ENCODE measurements around the gene STK32B. TPM values are rescaled to one million over a fixed set of nuclear protein-coding genes. Genes with fewer than 3 reads are reported as not detected.

The STK32B gene
- total and polyA plus RNA-seq, 2 of the 8 experiments (the other 6 are each of a cell fraction or from before 2014, with no cell fraction given): 2.3 to 2.5 TPM

- no peaks in the 10 kb centered on the region for H3K23me2 ChIP-seq (ENCODE audit: low read depth, low read length)
- FAIRE-seq (no peak), DNase-seq (ENCODE audit: low read depth in 1 of 2, low spot score in 2 of 2) (no peak)
- TF ChIP-seq CTCF (IDR thresholded peaks at IDR 0.05; ENCODE audit: control extremely low read depth in 1 of 3, insufficient read depth in 1 of 3, low read depth in 1 of 3, low read length in 3 of 3): no peak
- no peak for TF ChIP-seq TEAD4 (IDR thresholded peaks at IDR 0.05; ENCODE audit: low read depth, low read length)
- TF ChIP-seq SRF (IDR thresholded peaks at IDR 0.05; ENCODE audit: low read depth, low read length): no peak
- no peak for TF ChIP-seq TAF1 (IDR thresholded peaks at IDR 0.05; ENCODE audit: low read depth, low read length)
- no peak for TF ChIP-seq CREB1 (IDR thresholded peaks at IDR 0.05)
- TF ChIP-seq MAX (IDR thresholded peaks at IDR 0.05): no peak
- no peak for TF ChIP-seq EZH2 (IDR thresholded peaks at IDR 0.05; ENCODE audit: low read depth, low read length, severe bottlenecking)
- TF ChIP-seq BRCA1 (IDR thresholded peaks at IDR 0.05; ENCODE audit: low read depth, low read length): no peak
- TF ChIP-seq ATF2 (IDR thresholded peaks at IDR 0.05; ENCODE audit: low read length): no peak
- TF ChIP-seq PHF8 (conservative IDR thresholded peaks at IDR 0.05; ENCODE audit: low read depth, low read length): no peak
These were observed 421.8 kb downstream of the STK32B start for GRCh38 chr4:5473125-5473524.

More at GRCh38 chr4:5473125-5473524, 421.8 kb downstream of the STK32B start:
- no peak overlapping the region for H3K56ac ChIP-seq (replicated peaks; ENCODE audit: insufficient read length, low read depth, low read length)
- peaks cover 0 to 5% (median 0%) of the 10 kb centered on the region in 4 experiments; a peak in 2 of 7 replicates for H3K4me1 ChIP-seq (replicated peaks in 1 of 4; ENCODE audit: control insufficient read depth in 3 of 4, insufficient read depth in 4 of 4, low read length in 3 of 4)
- H3K14ac ChIP-seq (ENCODE audit: insufficient read length): no peak overlapping the region
- H3K23ac ChIP-seq (ENCODE audit: insufficient read length): no peak overlapping the region
- no peaks in the 10 kb centered on the region for H3K36me3 ChIP-seq (ENCODE audit: control insufficient read depth in 2 of 4, insufficient read depth in 4 of 4, low read length in 3 of 4)
- H4K91ac ChIP-seq (replicated peaks; ENCODE audit: insufficient read length, low read length): no peak overlapping the region
- no peak overlapping the region for H3K9ac ChIP-seq (replicated peaks in 1 of 4; ENCODE audit: extremely low read depth in 1 of 4, low read depth in 3 of 4, low read length in 3 of 4)
- no peak overlapping the region for H2AFZ ChIP-seq (ENCODE audit: low read length)
- no peaks in the 10 kb centered on the region for H3K9me3 ChIP-seq (ENCODE audit: insufficient read depth in 2 of 2, low read depth in 1 of 2, low read length in 1 of 2)
- H3K4me2 ChIP-seq (ENCODE audit: insufficient read depth in 1 of 2, low read depth in 2 of 2, low read length in 2 of 2): no peak overlapping the region
- H3K4me3 ChIP-seq (ENCODE audit: extremely low read depth in 1 of 4, insufficient read depth in 2 of 4, low read depth in 3 of 4, low read length in 4 of 4): no peak overlapping the region
- no peaks in the 10 kb centered on the region for H3K79me2 ChIP-seq (ENCODE audit: control insufficient read depth in 1 of 2, insufficient read depth in 2 of 2, low read length in 2 of 2)
- WGBS, 2 experiments (ENCODE audit: extremely low coverage in 1 of 2, insufficient coverage in 1 of 2, insufficient read length in 1 of 2, insufficient replicate concordance in 2 of 2, low coverage in 1 of 2, low lambda C conversion rate in 2 of 2, missing lambda C conversion rate in 1 of 2): 93% methylated on average over 5 of the region's 5 CpGs; no CpG with 5 or more reads in 1 of the 2 experiments
- no peaks in the 10 kb centered on the region for H4K20me1 ChIP-seq (replicated peaks in 1 of 2; ENCODE audit: control insufficient read depth in 1 of 2, insufficient read depth in 2 of 2, low read length in 2 of 2)
- H4K8ac ChIP-seq (ENCODE audit: extremely low read depth, insufficient read depth, low read length): no peak overlapping the region
- no peak overlapping the region for H3K4ac ChIP-seq (replicated peaks; ENCODE audit: insufficient read length, low read depth, low read length)
- H3K27ac ChIP-seq (ENCODE audit: low read depth, low read length): no peak overlapping the region
- H3K27me3 ChIP-seq (replicated peaks in 1 of 4; ENCODE audit: control insufficient read depth in 3 of 4, extremely low read depth in 1 of 4, insufficient read depth in 3 of 4, low read length in 3 of 4): no peaks in the 10 kb centered on the region
- ChIA-PET CTCF (ENCODE audit: partially characterized antibody) (interaction anchor here (1.2 to 4.5 kb wide), 3 partner anchors 9 to 339 kb away, joined by 3 to 27 read pairs (median 5); no protein-coding TSS in a partner anchor), POLR2A (ENCODE audit: partially characterized antibody) (no interaction called here)
- no peak overlapping the region for H3K18ac ChIP-seq (ENCODE audit: extremely low read depth, low read length)
- no peak overlapping the region for H4K5ac ChIP-seq (ENCODE audit: insufficient read length, low read depth, low read length)
- H2BK20ac ChIP-seq (ENCODE audit: low read length): no peak overlapping the region
- no peak overlapping the region for H2BK5ac ChIP-seq (ENCODE audit: low read depth, low read length)
- no peak overlapping the region for H2BK120ac ChIP-seq (replicated peaks; ENCODE audit: low read depth, low read length)
- no peak overlapping the region for H2BK12ac ChIP-seq (ENCODE audit: low read depth, low read length)
- no peak overlapping the region for H2AK5ac ChIP-seq (ENCODE audit: low read depth, low read length)
- H3K79me1 ChIP-seq (ENCODE audit: low read depth, low read length): no peaks in the 10 kb centered on the region
- no peak overlapping the region for H2BK15ac ChIP-seq (ENCODE audit: low read length)

All from H1 (cell line).